IgD-negative memory B cell (primary cell): ENCODE measurements around the gene IFT22. TPM values are rescaled to one million over a fixed set of nuclear protein-coding genes. Genes with fewer than 3 reads are reported as not detected.
A peak's percentile ranks its signal among the peaks of the same experiment; 100 is the strongest.
"Not testable (repeated sequence)": the region's sequence is repeated elsewhere in the genome, so short reads cannot be mapped to it uniquely, and the experiment has no call there.

ENCODE experiments used
- H3K27ac Mint-ChIP-seq, 3 donors: one replicate each; pipeline ENCODE4 v1.8.0; 2020 to 2022; ENCODE audit warnings: mild to moderate bottlenecking in 3 of 3, mixed read lengths in 3 of 3, moderate library complexity in 1 of 3
- H3K27me3 Mint-ChIP-seq: one replicate; pipeline ENCODE4 v1.8.0; 2021; ENCODE audit warnings: mixed read lengths
- H3K36me3 Mint-ChIP-seq: one replicate; pipeline ENCODE4 v1.8.0; 2020; ENCODE audit warnings: mild to moderate bottlenecking, mixed read lengths
- H3K4me1 Mint-ChIP-seq, 3 donors: one replicate each; pipeline ENCODE4 v1.8.0; 2020 to 2022; ENCODE audit warnings: mixed read lengths in 3 of 3, mild to moderate bottlenecking in 1 of 3
- H3K4me3 Mint-ChIP-seq, 4 donors: one replicate each; pipeline ENCODE4 v1.8.0; 2020 to 2022; ENCODE audit warnings: mild to moderate bottlenecking in 4 of 4, mixed read lengths in 4 of 4, moderate library complexity in 3 of 4
- H3K9me3 Mint-ChIP-seq, 3 donors: one replicate each; pipeline ENCODE4 v1.8.0; 2020 to 2021; ENCODE audit warnings: mixed read lengths in 3 of 3, mild to moderate bottlenecking in 1 of 3
- polyA plus RNA-seq: library from polyadenylated mRNA; unstranded; fragments of 300-500 nt; fragmentation: Illumina TruSeq; gene quantifications from one replicate; pipeline ENCODE4 v1.2.3, GENCODE V29; 2021

IFT22 gene
- 5.3 TPM for polyA plus RNA-seq

DNA sequence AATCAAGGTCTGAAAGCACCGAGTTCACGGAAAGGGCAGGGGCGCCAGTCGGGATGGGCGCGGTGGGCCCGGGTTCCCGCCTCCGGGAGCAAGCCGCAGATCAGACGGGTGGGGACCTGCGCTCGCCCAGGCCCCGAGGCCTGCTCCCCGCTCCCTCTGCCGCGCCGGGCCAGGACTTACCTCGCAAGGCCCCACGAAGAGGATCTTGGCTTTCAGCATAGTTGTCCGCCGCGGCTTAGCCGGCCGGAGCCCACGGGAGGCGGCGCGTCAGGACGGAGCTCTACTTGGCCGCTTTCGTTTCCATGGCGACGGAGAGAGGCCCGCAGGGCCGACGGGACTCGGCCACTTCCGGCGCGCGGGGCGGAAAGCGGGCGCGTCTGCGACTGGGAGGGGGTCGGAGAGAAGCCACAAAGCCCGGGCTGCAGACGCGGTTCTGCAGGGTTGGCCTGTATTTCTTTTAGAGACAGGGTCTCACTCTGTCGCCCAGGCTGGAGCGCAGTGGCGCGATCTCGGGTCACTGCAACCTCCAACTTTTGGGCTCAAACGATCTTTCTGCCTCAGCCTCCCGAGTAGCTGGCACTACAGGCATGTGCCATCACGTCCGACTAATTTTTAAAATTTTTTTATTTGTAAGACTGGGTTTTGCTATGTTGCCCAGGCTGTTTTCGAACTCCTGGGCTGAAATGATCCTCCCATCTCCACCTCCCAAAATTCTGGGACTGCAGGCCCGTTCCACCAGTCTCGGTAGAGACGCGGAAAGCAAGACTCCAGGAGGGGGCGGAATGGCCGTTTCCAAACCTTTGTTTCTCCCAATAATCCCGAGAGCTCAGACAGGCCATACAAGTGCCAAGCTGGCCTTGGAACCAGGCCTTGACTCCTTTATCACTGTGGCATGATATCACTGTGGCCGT lies at the start of gene IFT22:
Gene IFT22, minus strand, starts transcription at position 322 of the 911 bp plus-strand sequence. Its CDS starts 103 bp downstream, at position 219.
- peak within 1 kb of the TSS; percentile 91 to 97 (median 94) for H3K4me3 Mint-ChIP-seq
- peaks cover 5% of the 10 kb centered on the region for H3K36me3 Mint-ChIP-seq
- H3K4me1 Mint-ChIP-seq: peaks cover 6 to 12% (median 8%) of the 10 kb centered on the region in 3 donors
- peak within 1 kb of the TSS; percentile 83 to 95 (median 90) for H3K27ac Mint-ChIP-seq
- no peaks in the 10 kb centered on the region for H3K9me3 Mint-ChIP-seq
- no peaks in the 10 kb centered on the region for H3K27me3 Mint-ChIP-seq

- peaks cover 0 to 4% (median 0%) of the 10 kb centered on the region in 3 donors for H3K9me3 Mint-ChIP-seq
- peaks cover 2% of the 10 kb centered on the region for H3K36me3 Mint-ChIP-seq
- H3K4me3 Mint-ChIP-seq: peak overlapping the region in 1 of 4 donors; percentile 88
- H3K4me1 Mint-ChIP-seq: peaks cover 0 to 11% (median 7%) of the 10 kb centered on the region in 3 donors
- H3K27me3 Mint-ChIP-seq: peaks cover 20% of the 10 kb centered on the region
- H3K27ac Mint-ChIP-seq: no peak overlapping the region
Measured at GRCh38 chr7:101370836-101371235, 49.2 kb upstream of the IFT22 start.

DNA sequence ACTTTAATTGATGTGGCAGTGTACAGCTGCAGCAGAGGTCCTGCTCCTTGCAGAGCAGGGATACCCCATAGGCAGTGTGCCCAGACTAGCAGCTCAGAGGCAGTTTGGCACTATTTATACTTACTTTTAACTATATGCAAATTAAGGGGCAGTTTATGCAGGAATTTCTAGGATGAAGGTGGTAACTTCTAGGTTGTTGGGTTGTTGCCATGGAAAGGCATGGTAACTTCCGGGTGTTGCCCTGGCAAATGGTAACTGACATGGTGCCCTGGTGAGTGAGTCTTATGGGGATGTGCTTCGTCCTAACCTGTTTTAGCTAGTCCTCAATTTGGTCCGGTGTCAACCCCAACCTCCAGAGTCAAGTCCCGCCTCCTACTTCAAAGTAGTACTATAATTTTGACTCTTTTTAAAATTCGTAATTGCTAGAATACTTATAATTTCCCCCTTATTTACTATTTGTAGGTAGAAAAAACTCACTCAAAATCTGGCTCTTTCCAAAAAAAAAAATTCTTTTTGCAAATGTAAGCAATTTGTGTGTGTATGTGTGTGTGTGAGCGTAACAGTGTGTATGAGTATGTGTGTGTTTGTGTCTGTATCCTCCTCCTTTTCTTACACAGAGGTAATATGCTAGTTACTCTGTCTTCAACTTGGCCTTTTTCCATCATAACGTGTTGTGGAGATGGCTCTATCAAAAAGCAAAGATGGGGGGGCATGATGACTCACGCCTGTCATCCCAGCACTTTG lies 47.0 kb upstream of the IFT22 start:
- H3K4me1 Mint-ChIP-seq: peaks cover 3 to 14% (median 7%) of the 10 kb centered on the region in 3 donors
- no peak overlapping the region for H3K27ac Mint-ChIP-seq
- H3K4me3 Mint-ChIP-seq: no peak overlapping the region
- peaks cover 0 to 4% (median 0%) of the 10 kb centered on the region in 3 donors for H3K9me3 Mint-ChIP-seq
- H3K36me3 Mint-ChIP-seq: no peaks in the 10 kb centered on the region
- peaks cover 22% of the 10 kb centered on the region for H3K27me3 Mint-ChIP-seq

- Mint-ChIP-seq H3K36me3 (no peaks in the 10 kb centered on the region), H3K4me1 (peaks cover 3 to 14% (median 7%) of the 10 kb centered on the region in 3 donors), H3K9me3 (peaks cover 0 to 4% (median 0%) of the 10 kb centered on the region in 3 donors), H3K4me3 (no peak overlapping the region), H3K27ac (no peak overlapping the region), H3K27me3 (peaks cover 22% of the 10 kb centered on the region)
Measured at GRCh38 chr7:101367676-101368075, 46.1 kb upstream of the IFT22 start.

- Mint-ChIP-seq H3K36me3 (no peaks in the 10 kb centered on the region), H3K4me3 (no peak overlapping the region), H3K27ac (no peak overlapping the region), H3K9me3 (peaks cover 0 to 4% (median 0%) of the 10 kb centered on the region in 3 donors), H3K27me3 (peaks cover 24% of the 10 kb centered on the region), H3K4me1 (peaks cover 3 to 14% (median 7%) of the 10 kb centered on the region in 3 donors)
Measured at GRCh38 chr7:101365956-101366355, 44.3 kb upstream of the IFT22 start.

DNA sequence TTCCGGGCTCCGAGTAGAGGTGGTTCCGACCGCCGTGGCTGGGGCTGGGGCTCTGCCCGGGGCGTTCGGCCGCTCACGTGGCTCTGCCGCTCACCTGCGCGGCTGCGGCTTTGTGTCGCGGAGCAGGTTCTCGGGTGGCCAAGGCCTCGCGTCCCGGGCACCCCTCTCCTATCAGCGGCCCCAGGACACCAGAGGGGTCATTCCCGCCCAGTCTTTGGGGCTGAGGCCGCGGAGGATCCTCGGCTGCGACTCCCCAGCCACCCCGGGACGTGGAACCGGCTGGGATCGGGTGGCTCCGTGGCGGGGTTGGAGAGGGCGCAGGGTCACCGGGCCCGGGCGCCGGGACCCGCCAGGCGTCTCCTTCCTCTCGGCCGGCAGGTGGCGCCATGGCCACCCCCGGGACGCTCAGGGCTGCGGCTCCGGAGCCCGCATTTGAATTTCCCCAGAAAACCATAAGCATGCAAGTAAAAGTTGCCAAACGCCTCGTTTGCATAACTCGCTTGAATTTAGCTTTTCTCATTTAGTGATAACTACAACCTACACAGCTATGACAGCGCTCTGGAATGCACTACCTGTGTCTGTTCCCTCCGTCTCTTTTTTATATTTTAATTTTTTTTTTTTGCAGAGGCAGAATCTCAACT lies 42.2 kb upstream of the IFT22 start:
- peaks cover 0 to 10% (median 3%) of the 10 kb centered on the region in 3 donors for H3K4me1 Mint-ChIP-seq
- H3K27ac Mint-ChIP-seq: no peak overlapping the region
- no peaks in the 10 kb centered on the region for H3K36me3 Mint-ChIP-seq
- peaks cover 24% of the 10 kb centered on the region for H3K27me3 Mint-ChIP-seq
- peak overlapping the region in 3 of 4 donors; percentile 47 to 83 (median 52) for H3K4me3 Mint-ChIP-seq
- H3K9me3 Mint-ChIP-seq: peaks cover 0 to 4% (median 0%) of the 10 kb centered on the region in 3 donors

DNA sequence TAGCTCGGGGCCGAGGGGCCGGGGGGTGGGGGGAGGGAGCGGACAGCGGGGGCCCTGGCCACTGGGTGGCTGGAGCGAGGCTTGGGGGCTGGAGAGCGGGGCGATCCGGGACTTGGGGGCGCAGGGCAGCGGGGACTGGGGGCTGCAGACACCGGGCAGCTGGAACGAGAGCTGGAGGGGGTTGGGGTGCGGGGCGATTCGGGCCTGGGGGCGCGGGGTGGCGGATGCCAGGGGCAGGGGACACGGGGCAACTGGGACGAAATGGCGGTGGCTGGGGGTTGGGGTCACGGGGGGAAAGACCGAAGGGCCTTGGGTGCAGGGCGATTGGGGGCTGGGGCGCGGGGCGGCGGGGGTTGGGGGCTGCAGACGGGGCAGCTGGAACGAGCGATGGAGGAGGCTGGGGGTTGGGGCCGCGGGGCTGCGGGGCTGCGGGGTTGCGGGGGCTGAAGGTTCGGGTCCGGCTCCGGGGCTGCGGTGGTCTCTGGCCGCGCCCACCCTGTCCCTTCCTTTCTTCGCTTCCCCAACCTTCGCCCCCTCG lies 41.7 kb upstream of the IFT22 start:
- Mint-ChIP-seq H3K4me1 (peaks cover 0 to 10% (median 3%) of the 10 kb centered on the region in 3 donors), H3K36me3 (no peaks in the 10 kb centered on the region), H3K9me3 (peaks cover 0 to 4% (median 0%) of the 10 kb centered on the region in 3 donors), H3K27me3 (peaks cover 21% of the 10 kb centered on the region), H3K27ac (no peak overlapping the region), H3K4me3 (peak overlapping the region in 1 of 4 donors; percentile 47)

- Mint-ChIP-seq H3K36me3 (no peaks in the 10 kb centered on the region), H3K27ac (no peak within 1 kb of the TSS), H3K9me3 (no peaks in the 10 kb centered on the region), H3K4me3 (peak within 1 kb of the TSS in 2 of 4 donors; percentile 38 to 78), H3K4me1 (peaks cover 0 to 6% (median 3%) of the 10 kb centered on the region in 3 donors), H3K27me3 (peaks cover 17% of the 10 kb centered on the region)
Measured at GRCh38 chr7:101362334-101363195, 41.0 kb upstream of the IFT22 start, which contains the start of gene COL26A1. Gene COL26A1, plus strand, starts transcription at chr7:101362875. Its CDS starts 158 bp downstream, at chr7:101363033.

- Mint-ChIP-seq H3K36me3 (peaks cover 2% of the 10 kb centered on the region), H3K4me1 (no peaks in the 10 kb centered on the region), H3K4me3 (no peak overlapping the region), H3K27me3 (peaks cover 23% of the 10 kb centered on the region), H3K9me3 (peaks cover 2 to 4% (median 3%) of the 10 kb centered on the region in 3 donors), H3K27ac (no peak overlapping the region)
Measured at GRCh38 chr7:101357433-101357832, 35.8 kb upstream of the IFT22 start.

DNA sequence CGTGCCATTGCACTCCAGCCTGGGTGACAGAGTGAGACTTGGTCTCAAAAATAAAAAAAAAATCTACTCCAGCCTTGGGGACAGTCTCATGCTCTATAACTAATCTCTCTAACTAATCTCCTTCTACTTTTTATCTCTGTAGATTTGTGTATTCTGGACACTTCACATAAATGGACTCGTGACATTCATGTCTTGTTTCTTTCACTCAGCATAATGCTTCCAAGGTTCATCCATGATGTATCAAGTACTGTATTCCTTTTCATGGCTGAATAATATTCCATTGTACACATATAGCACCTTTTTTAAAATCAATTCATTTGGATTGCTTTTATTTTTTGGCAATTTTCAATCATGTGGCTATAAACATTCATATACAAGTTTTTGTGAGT lies 31.3 kb upstream of the IFT22 start:
- Mint-ChIP-seq H3K36me3 (peaks cover 2% of the 10 kb centered on the region), H3K27ac (no peak overlapping the region), H3K4me3 (no peak overlapping the region), H3K4me1 (no peaks in the 10 kb centered on the region), H3K9me3 (peaks cover 2 to 4% (median 3%) of the 10 kb centered on the region in 3 donors), H3K27me3 (peaks cover 30% of the 10 kb centered on the region)

DNA sequence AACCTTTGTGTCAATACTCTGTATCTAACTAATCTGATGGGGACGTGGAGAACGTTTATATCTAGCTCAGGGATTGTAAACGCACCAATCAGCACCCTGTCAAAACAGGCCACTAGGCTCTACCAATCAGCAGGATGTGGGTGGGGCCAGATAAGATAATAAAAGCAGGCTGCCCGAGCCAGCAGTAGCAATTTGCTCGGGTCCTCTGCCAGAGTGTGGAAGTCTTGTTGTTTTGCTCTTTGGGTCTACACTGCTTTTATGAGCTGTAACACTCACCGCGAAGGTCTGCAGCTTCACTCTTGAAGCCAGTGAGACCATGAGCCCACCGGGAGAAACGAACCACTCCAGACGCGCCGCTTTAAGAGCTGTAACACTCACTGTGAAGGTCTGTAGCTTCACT lies 27.7 kb upstream of the IFT22 start:
- Mint-ChIP-seq H3K27me3 (peaks cover 26% of the 10 kb centered on the region), H3K27ac (peak overlapping the region in 1 of 3 donors; percentile 60)
- H3K4me1 Mint-ChIP-seq, H3K36me3 Mint-ChIP-seq, H3K9me3 Mint-ChIP-seq, H3K4me3 Mint-ChIP-seq: not testable (repeated sequence)

DNA sequence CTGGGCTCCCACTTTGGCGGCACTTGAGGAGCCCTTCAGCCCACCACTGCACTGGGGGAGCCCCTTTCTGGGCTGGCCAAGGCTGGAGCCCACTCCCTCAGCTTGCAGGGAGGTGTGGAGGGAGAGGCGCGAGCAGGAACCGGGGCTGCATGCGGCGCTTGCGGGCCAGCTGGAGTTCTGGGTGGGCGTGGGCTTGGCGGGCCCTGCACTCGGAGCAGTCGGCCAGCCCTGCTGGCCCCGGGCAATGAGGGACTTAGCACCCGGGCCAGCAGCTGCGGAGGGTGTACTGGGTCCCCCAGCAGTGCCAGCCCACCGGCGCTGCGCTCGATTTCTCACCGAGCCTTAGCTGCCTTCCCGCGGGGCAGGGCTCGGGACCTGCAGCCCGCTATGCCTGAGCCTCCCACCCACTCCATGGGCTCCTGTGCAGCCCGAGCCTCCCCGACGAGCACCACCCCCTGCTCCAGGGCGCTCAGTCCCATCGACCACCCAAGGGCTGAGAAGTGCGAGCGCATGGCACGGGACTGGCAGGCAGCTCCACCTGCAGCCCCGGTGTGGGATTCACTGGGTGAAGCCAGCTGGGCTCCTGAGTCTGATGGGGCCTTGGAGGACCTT lies 26.9 kb upstream of the IFT22 start:
- not testable (repeated sequence) for H3K36me3 Mint-ChIP-seq

GRCh38 chr7:101347477-101347876 lies 25.9 kb upstream of the IFT22 start:
- Mint-ChIP-seq H3K4me3 (no peak overlapping the region), H3K4me1 (no peaks in the 10 kb centered on the region), H3K36me3 (no peaks in the 10 kb centered on the region), H3K9me3 (no peaks in the 10 kb centered on the region), H3K27ac (no peak overlapping the region), H3K27me3 (peaks cover 20% of the 10 kb centered on the region)

More for the DNA sequence above, 26.9 kb upstream of the IFT22 start:
- not testable (repeated sequence) for H3K27ac Mint-ChIP-seq, H3K9me3 Mint-ChIP-seq, H3K4me3 Mint-ChIP-seq, H3K4me1 Mint-ChIP-seq
- H3K27me3 Mint-ChIP-seq: peaks cover 26% of the 10 kb centered on the region
